GM12878 (cell line): Measurements from ENCODE around the gene AP3M1. TPM values are rescaled to one million over a fixed set of nuclear protein-coding genes. Genes with fewer than 3 reads are reported as not detected.
A peak's percentile ranks its signal among the peaks of the same experiment; 100 is the strongest.

Experiments used
- ATAC-seq: fragments of 200-7000 bp; cut with Tn5 transposase; 3 replicates; pipeline ENCODE4 v1.9.1; 2020; ENCODE audit warnings: mild to moderate bottlenecking, moderate library complexity
- BruUV-seq: library from RNA; stranded (reverse); fragments of 400-500 nt; replicated peaks from 2 replicates; lab custom pipeline; 2021; lab: Mats Ljungman, UMichigan
- CTCF ChIA-PET: fragments of 300-600 bp; sonication (Branson Sonifier 250); formaldehyde crosslinking; extraction: SDS; loops from one replicate; lab custom pipeline; 2021; ENCODE audit warnings: inconsistent platforms; lab: Yijun Ruan, JAX
- POLR2A ChIA-PET: fragments of 350-600 bp; formaldehyde crosslinking; extraction: SDS; loops from one replicate; lab custom pipeline; 2021; ENCODE audit warnings: inconsistent platforms; lab: Charles Lee
- RAD21 ChIA-PET: fragments of 300-600 bp; sonication (Branson Sonifier 250); formaldehyde crosslinking; loops from one replicate; lab custom pipeline; 2023; ENCODE audit warnings: antibody characterized with exemption; ENCODE audit not compliant: unreplicated experiment; lab: Charles Lee
- SMC1A ChIA-PET: fragments of 300-600 bp; sonication (Branson Sonifier 250); formaldehyde crosslinking; loops from one replicate; lab custom pipeline; 2023; ENCODE audit not compliant: unreplicated experiment, uncharacterized antibody; lab: Charles Lee
- DNase-seq: peaks from one replicate; pipeline ENCODE4 v3.0.0-alpha.2; 2011; ENCODE audit warnings: low read depth, low spot score
- FAIRE-seq: peaks from 3 replicates; lab custom pipeline; 2011; peaks lifted over from hg19 to GRCh38; lab: Jason Lieb, UNC
- H2AFZ ChIP-seq: 2 replicates; pipeline ENCODE4 v1.6.0; 2011; ENCODE audit warnings: low read depth, low read length, control low read depth; ENCODE audit not compliant: control insufficient read depth
- H3K27ac ChIP-seq: 2 replicates; pipeline ENCODE4 v1.5.1; 2011; ENCODE audit warnings: control low read depth; ENCODE audit not compliant: control insufficient read depth, insufficient read depth
- H3K27me3 ChIP-seq, 2 experiments: replicated peaks in 1 of 2; 2 replicates each; pipeline versions ENCODE4 v1.6.0 to v1.6.1; 2011; ENCODE audit warnings: low read length in 1 of 2; ENCODE audit not compliant: control insufficient read depth in 2 of 2, insufficient read depth in 2 of 2
- H3K36me3 ChIP-seq, 2 experiments: 2 replicates each; pipeline ENCODE4 v1.5.1; 2011; ENCODE audit warnings: low read length in 1 of 2; ENCODE audit not compliant: control insufficient read depth in 2 of 2, insufficient read depth in 2 of 2
- H3K4me1 ChIP-seq: 2 replicates; pipeline ENCODE4 v1.6.1; 2011; ENCODE audit warnings: mild to moderate bottlenecking, low read length, moderate library complexity, mixed read lengths; ENCODE audit not compliant: control insufficient read depth, insufficient read depth
- H3K4me2 ChIP-seq: 2 replicates; pipeline ENCODE4 v1.6.0; 2011; ENCODE audit warnings: control low read depth; ENCODE audit not compliant: control insufficient read depth, insufficient read depth
- H3K4me3 ChIP-seq: fragments of 200-600 bp; sonication (generic); 2 replicates; pipeline ENCODE4 v1.5.1; 2016
- H3K79me2 ChIP-seq: 2 replicates; pipeline ENCODE4 v1.6.0; 2011; ENCODE audit warnings: low read length; ENCODE audit not compliant: control insufficient read depth, insufficient read depth
- H3K9ac ChIP-seq: 2 replicates; pipeline ENCODE4 v1.8.0; 2011; ENCODE audit warnings: low read length, control low read depth, mixed read lengths; ENCODE audit not compliant: control insufficient read depth, insufficient read depth
- H3K9me3 ChIP-seq: replicated peaks from 3 replicates; pipeline ENCODE4 v1.5.1; 2011; ENCODE audit warnings: mild to moderate bottlenecking, low read length; ENCODE audit not compliant: control insufficient read depth, insufficient read depth
- H4K20me1 ChIP-seq: 2 replicates; pipeline ENCODE4 v1.6.0; 2011; ENCODE audit not compliant: control insufficient read depth, insufficient read depth
- BHLHE40 ChIP-seq, 2 experiments: fragments of 450-650 bp in 1 of 2; IDR thresholded peaks; 2 replicates each; pipeline ENCODE4 v1.6.1; 2011 to 2017; ENCODE audit warnings: low read depth in 2 of 2, borderline replicate concordance in 1 of 2, improper control_type of control experiment in 1 of 2, low read length in 1 of 2, mild to moderate bottlenecking in 1 of 2
- ESRRA ChIP-seq: IDR thresholded peaks from 2 replicates; pipeline ENCODE4 v1.6.1; 2012; ENCODE audit warnings: mild to moderate bottlenecking, low read length, improper control_type of control experiment
- ETV6 ChIP-seq, 2 experiments: fragments of 450-650 bp in 1 of 2; IDR thresholded peaks in 1 of 2; conservative IDR thresholded peaks in 1 of 2; 2 replicates each; pipeline ENCODE4 v1.6.1; 2014; ENCODE audit warnings: antibody characterized with exemption in 1 of 2, borderline replicate concordance in 1 of 2, low read depth in 1 of 2, mild to moderate bottlenecking in 1 of 2, moderate library complexity in 1 of 2
- FOXM1 ChIP-seq: IDR thresholded peaks from 2 replicates; pipeline ENCODE4 v1.6.1; 2012; ENCODE audit warnings: low read depth, mild to moderate bottlenecking, inconsistent platforms, low read length, moderate library complexity
- MXI1 ChIP-seq: fragments of 150-350 bp; IDR thresholded peaks from 2 replicates; pipeline ENCODE4 v1.6.1; 2011; ENCODE audit warnings: low read depth, mild to moderate bottlenecking, inconsistent platforms, low read length, improper control_type of control experiment
- NR2F1 ChIP-seq: fragments of 450-650 bp; conservative IDR thresholded peaks from 2 replicates; pipeline ENCODE4 v1.6.1; 2017; ENCODE audit warnings: mild to moderate bottlenecking
- PAX5 ChIP-seq: IDR thresholded peaks from 2 replicates; pipeline ENCODE4 v1.6.1; 2011; ENCODE audit warnings: low read depth, low read length, borderline replicate concordance
- RCOR1 ChIP-seq: conservative IDR thresholded peaks from 2 replicates; pipeline ENCODE4 v1.6.1; 2012; ENCODE audit warnings: low read depth, low read length, improper control_type of control experiment
- SREBF1 ChIP-seq: IDR thresholded peaks from 2 replicates; pipeline ENCODE4 v1.6.1; 2012; ENCODE audit warnings: mild to moderate bottlenecking, low read length
- TBL1XR1 ChIP-seq: IDR thresholded peaks from 2 replicates; pipeline ENCODE4 v1.6.1; 2012; ENCODE audit warnings: low read depth, low read length, improper control_type of control experiment
- ZNF207 ChIP-seq: fragments of 450-650 bp; IDR thresholded peaks from 2 replicates; pipeline ENCODE4 v1.6.1; 2014; ENCODE audit warnings: antibody characterized with exemption, mild to moderate bottlenecking, borderline replicate concordance
- ZNF384 ChIP-seq: IDR thresholded peaks from 2 replicates; pipeline ENCODE4 v1.6.1; 2012; ENCODE audit warnings: low read depth, mild to moderate bottlenecking, low read length, improper control_type of control experiment, borderline replicate concordance
- WGBS: methylation state at CpG from one replicate; pipeline ENCODE4 v1.1.6; 2016; ENCODE audit warnings: low lambda C conversion rate; ENCODE audit not compliant: insufficient replicate concordance, insufficient coverage; ENCODE audit errors: missing lambda C conversion rate; 5-methylcytosine and 5-hydroxymethylcytosine counted together
- in situ Hi-C: fragments of 300-500 bp; cut with MboI; formaldehyde crosslinking; loops from 9 replicates; pipeline ENCODE4 v1.14.3; 2018; ENCODE audit warnings: mixed read lengths
- intact Hi-C: fragments of 100-400 bp; cut with micrococcal nuclease; formaldehyde crosslinking; loops from one replicate; pipeline ENCODE4 v1.14.2; 2022; ENCODE audit not compliant: unreplicated experiment
- polyA plus RNA-seq, 11 experiments: library from polyadenylated mRNA; depleted of rRNA in 4 of 11; unstranded in 6 of 11; stranded (reverse) in 5 of 11; fragments of >200 nt; fragmentation: Nextera tagmentation in 4 of 11; fragmentation: Illumina TruSeq in 1 of 11; extraction: Ambion mirVana in 4 of 11; extraction: Trizol in 1 of 11; gene quantifications; 1 replicate in 1 of 11; 2 replicates in 10 of 11; pipeline versions ENCODE4 v1.2.1 to v1.2.3, GENCODE V29; 2011 to 2016; ENCODE audit warnings: inconsistent platforms in 2 of 11, missing spikeins in 2 of 11, low read depth in 1 of 11
- total RNA-seq, 4 experiments: library from RNA; depleted of rRNA in 3 of 4; stranded (reverse); fragments of >200 nt in 3 of 4; fragmentation: Illumina TruSeq in 1 of 4; extraction: Trizol in 1 of 4; gene quantifications; 2 replicates each; pipeline versions ENCODE4 v1.2.1 to v1.2.3, GENCODE V29; 2013 to 2021
- TF ChIP-seq, protein P1 (sequence below): fragments of 450-650 bp; IDR thresholded peaks from 2 replicates; pipeline ENCODE4 v1.6.1; 2018; ENCODE audit warnings: mild to moderate bottlenecking, low read depth, moderate library complexity; ENCODE audit not compliant: partially characterized antibody
- TF ChIP-seq, protein P2 (sequence below): fragments of 450-650 bp; IDR thresholded peaks from 2 replicates; pipeline ENCODE4 v1.6.1; 2017; ENCODE audit warnings: mild to moderate bottlenecking, low read depth, inconsistent platforms; ENCODE audit not compliant: poor library complexity, severe bottlenecking
- TF ChIP-seq, protein P3 (sequence below): IDR thresholded peaks from 2 replicates; pipeline ENCODE4 v1.6.1; 2012; ENCODE audit warnings: low read depth, low read length, improper control_type of control experiment
- TF ChIP-seq, protein P4 (sequence below): IDR thresholded peaks from 2 replicates; pipeline ENCODE4 v1.6.1; 2011; ENCODE audit warnings: mild to moderate bottlenecking, low read depth, low read length, moderate library complexity; ENCODE audit not compliant: insufficient replicate concordance

The AP3M1 gene
- total and polyA plus RNA-seq, 10 of the 15 experiments (the other 5 are each of a cell fraction or from before 2014, with no cell fraction given) = 22.1 to 83.4 (median 47.7) TPM

DNA sequence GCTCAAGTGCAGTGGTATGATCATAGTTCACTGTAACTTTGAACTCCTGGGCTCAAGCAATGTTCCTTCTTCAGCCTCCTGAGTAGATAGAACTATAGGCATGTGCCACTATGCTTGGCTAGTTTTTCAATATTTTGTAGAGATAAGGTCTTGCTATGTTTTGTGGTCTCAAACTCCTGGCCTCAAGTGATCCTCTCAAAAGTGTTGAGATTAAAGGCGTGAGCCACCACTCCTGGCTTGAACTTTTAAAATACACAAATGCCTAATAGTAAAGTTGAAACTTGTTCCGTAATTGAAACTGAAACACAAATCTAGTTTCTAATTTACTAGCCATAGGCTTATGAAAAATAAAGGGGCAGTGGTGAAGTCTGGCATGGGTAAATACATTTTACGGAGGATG, 65.7 kb downstream of the AP3M1 start:
- ChIA-PET SMC1A (interaction anchor here (0.9 kb wide), 1 partner anchor 19 kb away, joined by 3 read pairs; no protein-coding TSS in a partner anchor), POLR2A (no interaction called here), RAD21 (interaction anchor here (6.8 kb wide), 1 partner anchor 197 kb away, joined by 105 read pairs; no protein-coding TSS in a partner anchor), CTCF (interaction anchor here (1.1 to 6.2 kb wide), 3 partner anchors 8 to 20 kb away, joined by 4 to 53 read pairs (median 6); no protein-coding TSS in a partner anchor)
- Histone ChIP-seq H2AFZ (no peak overlapping the region), H3K4me1 (peaks cover 18% of the 10 kb centered on the region), H3K36me3 (no peaks in the 10 kb centered on the region), H3K27ac (0 out of 2 replicates have a peak overlapping the region, but pooled peaks have one; percentile 3), H3K79me2 (no peaks in the 10 kb centered on the region), H3K4me2 (peak overlapping the region; percentile 46), H3K4me3 (no peak overlapping the region), H3K9ac (no peak overlapping the region), H3K27me3 (no peaks in the 10 kb centered on the region), H3K9me3 (no peaks in the 10 kb centered on the region), H4K20me1 (no peaks in the 10 kb centered on the region)
- in situ Hi-C loops = loop anchor here (25.0 kb wide), 1 partner anchor 198 kb away; no protein-coding TSS in a partner anchor
- peak; percentile 60 for DNase-seq
- intact Hi-C loops = no loop called here
- 2% methylated on average over 3 of the region's 3 CpGs for WGBS
- no TSS peak for BruUV-seq
- peak; percentile 95 for ATAC-seq
- FAIRE-seq = peak; percentile 61
- peak; percentile 24; the same call in 1 of the 2 replicates for TF ChIP-seq ZNF207
- no peak for TF ChIP-seq ESRRA
- no peak for TF ChIP-seq ETV6 (conservative IDR thresholded peaks at IDR 0.05 in 1 of 2, IDR thresholded peaks at IDR 0.05 in 1 of 2; ENCODE audit: borderline replicate concordance in 1 of 2, low read depth in 1 of 2)
- 0 out of 2 replicates have a peak, but pooled peaks have one; percentile 24 for TF ChIP-seq TBL1XR1
- TF ChIP-seq ZNF384 = no peak
- 0 out of 2 replicates have a peak, but pooled peaks have one; percentile 42 for TF ChIP-seq MXI1
- TF ChIP-seq, protein P1, sequence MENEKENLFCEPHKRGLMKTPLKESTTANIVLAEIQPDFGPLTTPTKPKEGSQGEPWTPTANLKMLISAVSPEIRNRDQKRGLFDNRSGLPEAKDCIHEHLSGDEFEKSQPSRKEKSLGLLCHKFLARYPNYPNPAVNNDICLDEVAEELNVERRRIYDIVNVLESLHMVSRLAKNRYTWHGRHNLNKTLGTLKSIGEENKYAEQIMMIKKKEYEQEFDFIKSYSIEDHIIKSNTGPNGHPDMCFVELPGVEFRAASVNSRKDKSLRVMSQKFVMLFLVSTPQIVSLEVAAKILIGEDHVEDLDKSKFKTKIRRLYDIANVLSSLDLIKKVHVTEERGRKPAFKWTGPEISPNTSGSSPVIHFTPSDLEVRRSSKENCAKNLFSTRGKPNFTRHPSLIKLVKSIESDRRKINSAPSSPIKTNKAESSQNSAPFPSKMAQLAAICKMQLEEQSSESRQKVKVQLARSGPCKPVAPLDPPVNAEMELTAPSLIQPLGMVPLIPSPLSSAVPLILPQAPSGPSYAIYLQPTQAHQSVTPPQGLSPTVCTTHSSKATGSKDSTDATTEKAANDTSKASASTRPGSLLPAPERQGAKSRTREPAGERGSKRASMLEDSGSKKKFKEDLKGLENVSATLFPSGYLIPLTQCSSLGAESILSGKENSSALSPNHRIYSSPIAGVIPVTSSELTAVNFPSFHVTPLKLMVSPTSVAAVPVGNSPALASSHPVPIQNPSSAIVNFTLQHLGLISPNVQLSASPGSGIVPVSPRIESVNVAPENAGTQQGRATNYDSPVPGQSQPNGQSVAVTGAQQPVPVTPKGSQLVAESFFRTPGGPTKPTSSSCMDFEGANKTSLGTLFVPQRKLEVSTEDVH = no peak
- TF ChIP-seq, protein P2, sequence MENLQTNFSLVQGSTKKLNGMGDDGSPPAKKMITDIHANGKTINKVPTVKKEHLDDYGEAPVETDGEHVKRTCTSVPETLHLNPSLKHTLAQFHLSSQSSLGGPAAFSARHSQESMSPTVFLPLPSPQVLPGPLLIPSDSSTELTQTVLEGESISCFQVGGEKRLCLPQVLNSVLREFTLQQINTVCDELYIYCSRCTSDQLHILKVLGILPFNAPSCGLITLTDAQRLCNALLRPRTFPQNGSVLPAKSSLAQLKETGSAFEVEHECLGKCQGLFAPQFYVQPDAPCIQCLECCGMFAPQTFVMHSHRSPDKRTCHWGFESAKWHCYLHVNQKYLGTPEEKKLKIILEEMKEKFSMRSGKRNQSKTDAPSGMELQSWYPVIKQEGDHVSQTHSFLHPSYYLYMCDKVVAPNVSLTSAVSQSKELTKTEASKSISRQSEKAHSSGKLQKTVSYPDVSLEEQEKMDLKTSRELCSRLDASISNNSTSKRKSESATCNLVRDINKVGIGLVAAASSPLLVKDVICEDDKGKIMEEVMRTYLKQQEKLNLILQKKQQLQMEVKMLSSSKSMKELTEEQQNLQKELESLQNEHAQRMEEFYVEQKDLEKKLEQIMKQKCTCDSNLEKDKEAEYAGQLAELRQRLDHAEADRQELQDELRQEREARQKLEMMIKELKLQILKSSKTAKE = peak; percentile 70
- TF ChIP-seq PAX5 = peak; percentile 13; the same call in 1 of the 2 replicates
- peak; percentile 71; the same call in 1 of the 2 replicates for TF ChIP-seq FOXM1
- TF ChIP-seq, protein P3, sequence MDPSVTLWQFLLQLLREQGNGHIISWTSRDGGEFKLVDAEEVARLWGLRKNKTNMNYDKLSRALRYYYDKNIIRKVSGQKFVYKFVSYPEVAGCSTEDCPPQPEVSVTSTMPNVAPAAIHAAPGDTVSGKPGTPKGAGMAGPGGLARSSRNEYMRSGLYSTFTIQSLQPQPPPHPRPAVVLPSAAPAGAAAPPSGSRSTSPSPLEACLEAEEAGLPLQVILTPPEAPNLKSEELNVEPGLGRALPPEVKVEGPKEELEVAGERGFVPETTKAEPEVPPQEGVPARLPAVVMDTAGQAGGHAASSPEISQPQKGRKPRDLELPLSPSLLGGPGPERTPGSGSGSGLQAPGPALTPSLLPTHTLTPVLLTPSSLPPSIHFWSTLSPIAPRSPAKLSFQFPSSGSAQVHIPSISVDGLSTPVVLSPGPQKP = no peak
- no peak for TF ChIP-seq SREBF1
- 0 out of 2 replicates have a peak, but pooled peaks have one; percentile 37 for TF ChIP-seq NR2F1
- TF ChIP-seq BHLHE40 (IDR thresholded peaks at IDR 0.05; ENCODE audit: borderline replicate concordance in 1 of 2, low read depth in 2 of 2, low read length in 1 of 2) = peak; percentile 40 to 44; a peak in 2 of 4 replicates
- TF ChIP-seq RCOR1 = no peak
- TF ChIP-seq, protein P4, sequence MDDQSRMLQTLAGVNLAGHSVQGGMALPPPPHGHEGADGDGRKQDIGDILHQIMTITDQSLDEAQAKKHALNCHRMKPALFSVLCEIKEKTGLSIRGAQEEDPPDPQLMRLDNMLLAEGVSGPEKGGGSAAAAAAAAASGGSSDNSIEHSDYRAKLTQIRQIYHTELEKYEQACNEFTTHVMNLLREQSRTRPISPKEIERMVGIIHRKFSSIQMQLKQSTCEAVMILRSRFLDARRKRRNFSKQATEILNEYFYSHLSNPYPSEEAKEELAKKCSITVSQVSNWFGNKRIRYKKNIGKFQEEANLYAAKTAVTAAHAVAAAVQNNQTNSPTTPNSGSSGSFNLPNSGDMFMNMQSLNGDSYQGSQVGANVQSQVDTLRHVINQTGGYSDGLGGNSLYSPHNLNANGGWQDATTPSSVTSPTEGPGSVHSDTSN = no peak
